Hepatocyte (in vitro differentiated cells): ENCODE measurements around the gene ITM2C. TPM values are rescaled to one million over a fixed set of nuclear protein-coding genes. Genes with fewer than 3 reads are reported as not detected.

ENCODE experiments used
- DNase-seq: peaks from one replicate; pipeline ENCODE4 v3.0.0-alpha.2; 2016; ENCODE audit warnings: low spot score
- H2AFZ ChIP-seq: fragments of 200-600 bp; sonication (generic); 2 replicates; pipeline ENCODE4 v1.6.0; 2016; ENCODE audit warnings: antibody characterized with exemption, mild to moderate bottlenecking
- H3K27ac ChIP-seq: fragments of 200-600 bp; sonication (generic); 2 replicates; pipeline ENCODE4 v1.5.1; 2016; ENCODE audit warnings: mild to moderate bottlenecking
- H3K27me3 ChIP-seq: fragments of 200-600 bp; sonication (generic); 2 replicates; pipeline ENCODE4 v1.6.1; 2016
- H3K36me3 ChIP-seq: fragments of 200-600 bp; sonication (generic); replicated peaks from 2 replicates; pipeline ENCODE4 v1.5.1; 2016; ENCODE audit warnings: low read depth; ENCODE audit not compliant: insufficient read depth
- H3K4me1 ChIP-seq: fragments of 200-600 bp; sonication (generic); 2 replicates; pipeline ENCODE4 v1.5.1; 2016; ENCODE audit warnings: mild to moderate bottlenecking, moderate library complexity; ENCODE audit not compliant: insufficient read depth
- H3K4me2 ChIP-seq: fragments of 200-600 bp; sonication (generic); 2 replicates; pipeline ENCODE4 v1.6.0; 2016
- H3K4me3 ChIP-seq: fragments of 200-600 bp; sonication (generic); 2 replicates; pipeline ENCODE4 v1.5.1; 2016; ENCODE audit warnings: mild to moderate bottlenecking
- H3K79me2 ChIP-seq: fragments of 200-600 bp; sonication (generic); 2 replicates; pipeline ENCODE4 v1.6.0; 2017; ENCODE audit warnings: mild to moderate bottlenecking
- H3K9me2 ChIP-seq: fragments of 200-600 bp; sonication (generic); replicated peaks from 2 replicates; pipeline ENCODE4 v1.6.0; 2017; ENCODE audit warnings: mild to moderate bottlenecking; ENCODE audit not compliant: insufficient read depth
- H3K9me3 ChIP-seq: fragments of 200-600 bp; sonication (generic); 2 replicates; pipeline ENCODE4 v1.5.1; 2016; ENCODE audit warnings: low read depth, mild to moderate bottlenecking
- H4K20me1 ChIP-seq: fragments of 200-600 bp; sonication (generic); 2 replicates; pipeline ENCODE4 v1.6.0; 2016; ENCODE audit warnings: mild to moderate bottlenecking; ENCODE audit not compliant: insufficient read depth, poor library complexity, severe bottlenecking
- EZH2 ChIP-seq: fragments of 200-600 bp; sonication (generic); IDR thresholded peaks from 2 replicates; pipeline ENCODE4 v1.6.1; 2016; ENCODE audit warnings: antibody characterized with exemption, mild to moderate bottlenecking, borderline replicate concordance
- EZH2phosphoT487 ChIP-seq: fragments of 200-600 bp; sonication (generic); IDR thresholded peaks from one replicate; pipeline ENCODE4 v1.6.1; 2018; ENCODE audit warnings: antibody characterized with exemption, mild to moderate bottlenecking, low read depth, moderate library complexity; ENCODE audit not compliant: unreplicated experiment, severe bottlenecking
- WGBS: methylation state at CpG from one replicate; pipeline ENCODE4 v1.1.6; 2016; ENCODE audit warnings: low lambda C conversion rate; ENCODE audit errors: missing lambda C conversion rate; 5-methylcytosine and 5-hydroxymethylcytosine counted together
- polyA plus RNA-seq: library from polyadenylated mRNA; unstranded; fragments of >200 nt; fragmentation: Nextera tagmentation; extraction: Ambion mirVana; gene quantifications from 2 replicates; pipeline ENCODE4 v1.2.1, GENCODE V29; 2016
- total RNA-seq: library from RNA; depleted of rRNA; stranded (reverse); fragments of >200 nt; gene quantifications from 2 replicates; pipeline ENCODE4 v1.2.3, GENCODE V29; 2014
- TF ChIP-seq, protein P1 (sequence below): fragments of 200-600 bp; sonication (generic); IDR thresholded peaks from 2 replicates; pipeline ENCODE4 v1.5.1; 2016; ENCODE audit warnings: antibody characterized with exemption, mild to moderate bottlenecking; ENCODE audit not compliant: poor library complexity

Gene ITM2C
- total and polyA plus RNA-seq, 2 experiments from 2014 or later, result 485 to 537 TPM

DNA sequence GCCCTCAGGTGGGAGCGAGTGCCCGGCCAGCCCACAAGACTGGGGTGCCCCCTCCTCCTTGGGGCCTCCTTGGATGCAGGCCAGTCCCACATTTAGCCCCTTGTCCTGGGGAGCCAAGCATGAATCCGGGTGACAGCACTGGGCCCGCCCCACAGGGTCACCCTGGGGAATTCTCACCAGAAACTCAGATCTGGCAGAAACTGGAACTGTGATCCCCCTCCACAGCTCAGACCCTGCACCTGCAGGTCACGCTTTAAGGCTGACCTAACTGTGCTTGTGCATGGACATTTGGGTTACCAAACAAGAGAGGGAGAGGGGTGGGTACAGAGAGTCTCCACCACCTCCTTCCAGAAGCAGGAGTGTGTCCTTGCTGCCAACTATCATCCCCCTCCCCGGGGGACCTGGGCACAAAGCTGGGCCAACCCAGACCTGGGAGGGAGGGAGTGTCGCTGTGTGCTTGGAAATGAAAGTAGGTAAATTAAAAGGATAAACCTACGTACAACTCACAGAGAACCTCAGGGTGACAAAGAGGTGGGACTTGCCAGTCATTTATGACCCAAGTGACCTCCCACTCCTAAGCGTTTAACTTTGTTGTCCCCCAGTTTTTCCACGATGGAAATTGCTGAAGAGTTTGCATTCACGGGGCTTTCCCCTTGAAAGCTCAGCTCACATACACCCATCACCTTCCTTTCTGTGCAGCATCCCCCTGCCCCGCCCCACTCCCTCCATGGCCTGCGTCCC, 9.1 kb downstream of the ITM2C start:
- TF ChIP-seq EZH2phosphoT487 (no peak), EZH2 (no peak)
- TF ChIP-seq, protein P1, sequence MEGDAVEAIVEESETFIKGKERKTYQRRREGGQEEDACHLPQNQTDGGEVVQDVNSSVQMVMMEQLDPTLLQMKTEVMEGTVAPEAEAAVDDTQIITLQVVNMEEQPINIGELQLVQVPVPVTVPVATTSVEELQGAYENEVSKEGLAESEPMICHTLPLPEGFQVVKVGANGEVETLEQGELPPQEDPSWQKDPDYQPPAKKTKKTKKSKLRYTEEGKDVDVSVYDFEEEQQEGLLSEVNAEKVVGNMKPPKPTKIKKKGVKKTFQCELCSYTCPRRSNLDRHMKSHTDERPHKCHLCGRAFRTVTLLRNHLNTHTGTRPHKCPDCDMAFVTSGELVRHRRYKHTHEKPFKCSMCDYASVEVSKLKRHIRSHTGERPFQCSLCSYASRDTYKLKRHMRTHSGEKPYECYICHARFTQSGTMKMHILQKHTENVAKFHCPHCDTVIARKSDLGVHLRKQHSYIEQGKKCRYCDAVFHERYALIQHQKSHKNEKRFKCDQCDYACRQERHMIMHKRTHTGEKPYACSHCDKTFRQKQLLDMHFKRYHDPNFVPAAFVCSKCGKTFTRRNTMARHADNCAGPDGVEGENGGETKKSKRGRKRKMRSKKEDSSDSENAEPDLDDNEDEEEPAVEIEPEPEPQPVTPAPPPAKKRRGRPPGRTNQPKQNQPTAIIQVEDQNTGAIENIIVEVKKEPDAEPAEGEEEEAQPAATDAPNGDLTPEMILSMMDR, result no peak

DNA sequence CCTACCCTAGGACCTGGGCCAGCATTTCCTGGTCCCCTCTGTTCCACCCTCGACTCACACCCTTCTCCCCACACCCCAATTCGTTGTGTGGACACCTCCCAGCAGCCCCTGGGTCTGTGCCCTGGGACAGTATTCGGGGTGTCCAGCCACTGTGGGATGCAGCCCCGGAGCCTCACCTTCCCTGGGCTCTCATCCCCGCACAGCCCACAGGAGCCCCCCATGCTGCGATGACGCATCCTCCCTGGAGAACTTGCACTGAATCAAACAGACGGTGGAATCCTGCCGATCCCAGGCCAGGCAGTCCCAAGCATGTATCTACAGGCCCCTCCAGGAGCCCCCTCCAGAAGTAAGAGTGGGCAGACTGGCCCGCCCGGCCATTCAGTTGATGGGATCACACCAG, 9.7 kb downstream of the ITM2C start:
- no peak overlapping the region for H3K27ac ChIP-seq

More for the DNA sequence above, 9.1 kb downstream of the ITM2C start:
- Histone ChIP-seq H3K79me2 (peaks cover 58% of the 10 kb centered on the region), H3K4me3 (no peak overlapping the region), H3K27me3 (no peaks in the 10 kb centered on the region), H3K9me2 (no peaks in the 10 kb centered on the region), H3K27ac (no peak overlapping the region), H3K36me3 (no peaks in the 10 kb centered on the region), H4K20me1 (peaks cover 29% of the 10 kb centered on the region), H3K4me2 (no peak overlapping the region), H3K4me1 (peaks cover 39% of the 10 kb centered on the region), H2AFZ (no peak overlapping the region), H3K9me3 (no peaks in the 10 kb centered on the region)
- 91% methylated on average over 12 of the region's 13 CpGs for WGBS
- no peak for DNase-seq

DNA sequence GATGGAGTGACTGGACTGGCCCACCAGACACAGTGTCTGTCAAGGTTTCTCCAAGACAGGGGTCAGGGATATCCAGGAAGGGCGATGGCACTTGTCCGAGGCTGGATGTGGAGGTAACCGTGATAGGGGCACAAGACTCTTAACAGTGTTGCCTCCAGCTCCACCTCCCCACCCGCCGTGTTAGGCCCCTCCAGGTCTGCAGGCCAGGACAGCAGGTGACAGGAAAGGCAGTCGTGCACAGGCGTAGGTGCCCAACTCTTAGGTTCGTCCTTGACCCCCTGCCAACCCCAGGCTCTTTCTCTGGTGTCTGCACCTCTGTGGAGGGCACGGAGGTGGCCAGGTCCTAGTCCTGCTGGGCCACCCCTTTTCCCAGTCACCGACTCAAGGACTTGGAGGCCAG, 10.1 kb downstream of the ITM2C start:
- Histone ChIP-seq H3K9me3 (no peaks in the 10 kb centered on the region), H3K4me2 (no peak overlapping the region), H3K36me3 (no peaks in the 10 kb centered on the region), H3K79me2 (peaks cover 47% of the 10 kb centered on the region), H3K27me3 (no peaks in the 10 kb centered on the region), H3K27ac (no peak overlapping the region), H2AFZ (no peak overlapping the region), H3K9me2 (no peaks in the 10 kb centered on the region), H4K20me1 (peaks cover 29% of the 10 kb centered on the region), H3K4me1 (peaks cover 33% of the 10 kb centered on the region), H3K4me3 (no peak overlapping the region)
- DNase-seq, result no peak
- TF ChIP-seq EZH2phosphoT487, result no peak
- TF ChIP-seq EZH2, result no peak
- TF ChIP-seq, protein P1, result no peak
- WGBS, result 98% methylated on average over 9 of the region's 10 CpGs

More for the DNA sequence above, 9.7 kb downstream of the ITM2C start:
- no peak for TF ChIP-seq EZH2phosphoT487
- TF ChIP-seq, protein P1, result no peak
- TF ChIP-seq EZH2, result no peak
- 94% methylated on average over 11 of the region's 11 CpGs for WGBS
- no peak for DNase-seq
- Histone ChIP-seq H3K36me3 (no peaks in the 10 kb centered on the region), H4K20me1 (peaks cover 29% of the 10 kb centered on the region), H3K9me2 (no peaks in the 10 kb centered on the region), H3K4me1 (peaks cover 37% of the 10 kb centered on the region), H3K79me2 (peaks cover 52% of the 10 kb centered on the region), H3K9me3 (no peaks in the 10 kb centered on the region), H3K4me3 (no peak overlapping the region), H3K4me2 (no peak overlapping the region), H2AFZ (no peak overlapping the region), H3K27me3 (no peaks in the 10 kb centered on the region)
